Trophoblast cell (in vitro differentiated cells and primary cell): Measurements from ENCODE around the gene UPF1.

Source experiments
- DNase-seq, 2 donors: peaks; one replicate each; pipeline ENCODE4 v3.0.0-alpha.2; 2016
- H2AFZ ChIP-seq: 2 replicates; pipeline ENCODE4 v1.6.1; 2013; ENCODE audit warnings: low read length, moderate library complexity, mild to moderate bottlenecking; ENCODE audit not compliant: insufficient read depth, poor library complexity
- H2AK5ac ChIP-seq: 2 replicates; pipeline ENCODE4 v1.6.1; 2013; ENCODE audit warnings: mild to moderate bottlenecking, low read length
- H2BK120ac ChIP-seq: 2 replicates; pipeline ENCODE4 v1.6.1; 2013; ENCODE audit warnings: low read length, mild to moderate bottlenecking, moderate library complexity; ENCODE audit not compliant: insufficient read depth, poor library complexity
- H2BK12ac ChIP-seq: 2 replicates; pipeline ENCODE4 v1.6.1; 2013; ENCODE audit warnings: mild to moderate bottlenecking, low read length, moderate library complexity
- H2BK5ac ChIP-seq: 2 replicates; pipeline ENCODE4 v1.6.1; 2013; ENCODE audit warnings: low read length, low read depth, moderate library complexity, mild to moderate bottlenecking; ENCODE audit not compliant: poor library complexity
- H3K14ac ChIP-seq: 2 replicates; pipeline ENCODE4 v1.6.1; 2013; ENCODE audit warnings: mild to moderate bottlenecking, low read length
- H3K18ac ChIP-seq: 2 replicates; pipeline ENCODE4 v1.6.1; 2013; ENCODE audit warnings: mild to moderate bottlenecking, low read length
- H3K23ac ChIP-seq: 2 replicates; pipeline ENCODE4 v1.6.1; 2013; ENCODE audit warnings: low read length
- H3K27ac ChIP-seq: 2 replicates; pipeline ENCODE4 v1.5.1; 2013; ENCODE audit warnings: low read depth, mild to moderate bottlenecking, inconsistent platforms, low read length, moderate library complexity
- H3K27me3 ChIP-seq: 2 replicates; pipeline ENCODE4 v1.6.1; 2013; ENCODE audit warnings: inconsistent platforms, mild to moderate bottlenecking, low read length, moderate library complexity; ENCODE audit not compliant: insufficient read depth
- H3K36me3 ChIP-seq, 2 experiments: 1 replicate in 1 of 2; 2 replicates in 1 of 2; pipeline ENCODE4 v1.6.1; 2013; ENCODE audit warnings: low read length in 2 of 2, mild to moderate bottlenecking in 2 of 2, moderate library complexity in 1 of 2; ENCODE audit not compliant: insufficient read depth in 2 of 2, control insufficient read depth in 1 of 2
- H3K4ac ChIP-seq: 2 replicates; pipeline ENCODE4 v1.6.1; 2013; ENCODE audit warnings: low read depth, mild to moderate bottlenecking, low read length, moderate library complexity
- H3K4me1 ChIP-seq, 2 experiments: 1 replicate in 1 of 2; 2 replicates in 1 of 2; pipeline ENCODE4 v1.6.1; 2013; ENCODE audit warnings: low read length in 2 of 2, mild to moderate bottlenecking in 2 of 2, moderate library complexity in 1 of 2; ENCODE audit not compliant: insufficient read depth in 2 of 2, control insufficient read depth in 1 of 2
- H3K4me2 ChIP-seq: 2 replicates; pipeline ENCODE4 v1.6.1; 2013; ENCODE audit warnings: inconsistent platforms, mild to moderate bottlenecking, low read length, moderate library complexity
- H3K4me3 ChIP-seq: 2 replicates; pipeline ENCODE4 v1.5.1; 2013; ENCODE audit warnings: mild to moderate bottlenecking, low read depth, low read length, inconsistent platforms
- H3K79me1 ChIP-seq: one replicate; pipeline ENCODE4 v1.6.1; 2013; ENCODE audit warnings: low read length
- H3K79me2 ChIP-seq: 2 replicates; pipeline ENCODE4 v1.6.1; 2013; ENCODE audit warnings: low read length, mild to moderate bottlenecking; ENCODE audit not compliant: control insufficient read depth, insufficient read depth, poor library complexity
- H3K9ac ChIP-seq: 2 replicates; pipeline ENCODE4 v1.6.1; 2013; ENCODE audit warnings: mild to moderate bottlenecking, low read length
- H3K9me3 ChIP-seq: 2 replicates; pipeline ENCODE4 v1.6.1; 2013; ENCODE audit warnings: low read depth, mild to moderate bottlenecking, control low read depth, inconsistent platforms, low read length; ENCODE audit not compliant: insufficient read depth
- H4K12ac ChIP-seq: 2 replicates; pipeline ENCODE4 v1.6.1; 2013; ENCODE audit warnings: low read depth, mild to moderate bottlenecking, low read length, moderate library complexity
- H4K8ac ChIP-seq: 2 replicates; pipeline ENCODE4 v1.6.1; 2013; ENCODE audit warnings: low read depth, mild to moderate bottlenecking, low read length, moderate library complexity
- H4K91ac ChIP-seq: one replicate; pipeline ENCODE4 v1.6.1; 2013; ENCODE audit warnings: low read depth, mild to moderate bottlenecking, low read length, moderate library complexity
- WGBS: extraction: QIAGEN DNeasy Blood & Tissue Kit; methylation state at CpG from one replicate; pipeline ENCODE4 v1.1.7; 2013; ENCODE audit warnings: missing lambda C conversion rate; ENCODE audit not compliant: insufficient read length, insufficient coverage; ENCODE audit errors: extremely low coverage; 5-methylcytosine and 5-hydroxymethylcytosine counted together

The UPF1 gene

GRCh38 chr19:18794029-18794313, 37.8 kb upstream of the UPF1 start:
- no peak overlapping the region for H3K18ac ChIP-seq
- H3K14ac ChIP-seq: no peak overlapping the region
- H3K4me1 ChIP-seq: no peaks in the 10 kb centered on the region
- no peak overlapping the region for H3K4me3 ChIP-seq
- H2AFZ ChIP-seq: no peak overlapping the region
- no peaks in the 10 kb centered on the region for H3K79me2 ChIP-seq
- H3K9ac ChIP-seq: no peak overlapping the region
- H4K12ac ChIP-seq: no peak overlapping the region
- no peak overlapping the region for H4K8ac ChIP-seq
- H2BK12ac ChIP-seq: no peak overlapping the region
- H3K23ac ChIP-seq: no peak overlapping the region
- no peak overlapping the region for H2BK5ac ChIP-seq
- no peaks in the 10 kb centered on the region for H3K79me1 ChIP-seq
- H3K9me3 ChIP-seq: peaks cover 4% of the 10 kb centered on the region
- H3K4ac ChIP-seq: no peak overlapping the region
- H3K27me3 ChIP-seq: peaks cover 37% of the 10 kb centered on the region
- H2AK5ac ChIP-seq: no peak overlapping the region
- H4K91ac ChIP-seq: no peak overlapping the region
- DNase-seq: no peak
- H3K27ac ChIP-seq: no peak overlapping the region
- no peak overlapping the region for H2BK120ac ChIP-seq
- no CpG with 5 or more reads among the region's 5 CpGs for WGBS
- H3K4me2 ChIP-seq: no peak overlapping the region
- no peaks in the 10 kb centered on the region for H3K36me3 ChIP-seq

GRCh38 chr19:18794692-18795091, 37.1 kb upstream of the UPF1 start:
- no peak overlapping the region for H3K18ac ChIP-seq
- H3K27me3 ChIP-seq: peaks cover 30% of the 10 kb centered on the region
- H4K8ac ChIP-seq: no peak overlapping the region
- no peak overlapping the region for H3K27ac ChIP-seq
- no peak overlapping the region for H2BK120ac ChIP-seq
- no peak for DNase-seq
- no peak overlapping the region for H3K4ac ChIP-seq
- no peak overlapping the region for H4K12ac ChIP-seq
- no peak overlapping the region for H3K4me3 ChIP-seq
- H3K4me2 ChIP-seq: no peak overlapping the region
- H3K4me1 ChIP-seq: no peaks in the 10 kb centered on the region
- H4K91ac ChIP-seq: no peak overlapping the region
- no peaks in the 10 kb centered on the region for H3K79me1 ChIP-seq
- H3K14ac ChIP-seq: no peak overlapping the region
- no peaks in the 10 kb centered on the region for H3K36me3 ChIP-seq
- H3K9ac ChIP-seq: no peak overlapping the region
- H2BK12ac ChIP-seq: no peak overlapping the region
- no CpG with 5 or more reads among the region's 6 CpGs for WGBS
- no peak overlapping the region for H2AFZ ChIP-seq
- peaks cover 3% of the 10 kb centered on the region for H3K9me3 ChIP-seq
- no peak overlapping the region for H3K23ac ChIP-seq
- H2AK5ac ChIP-seq: no peak overlapping the region
- H3K79me2 ChIP-seq: no peaks in the 10 kb centered on the region
- H2BK5ac ChIP-seq: no peak overlapping the region

GRCh38 chr19:18795540-18795939, 36.2 kb upstream of the UPF1 start:
- Histone ChIP-seq H2AFZ (no peak overlapping the region), H2BK120ac (no peak overlapping the region), H2BK5ac (no peak overlapping the region), H3K9me3 (peaks cover 3% of the 10 kb centered on the region), H3K18ac (no peak overlapping the region), H4K8ac (no peak overlapping the region), H3K4me2 (no peak overlapping the region), H4K91ac (no peak overlapping the region), H2BK12ac (no peak overlapping the region), H3K4ac (no peak overlapping the region), H3K27me3 (peaks cover 22% of the 10 kb centered on the region), H3K14ac (no peak overlapping the region), H3K27ac (no peak overlapping the region), H2AK5ac (no peak overlapping the region), H3K9ac (no peak overlapping the region), H3K4me1 (no peaks in the 10 kb centered on the region), H3K4me3 (no peak overlapping the region), H3K23ac (no peak overlapping the region), H3K79me1 (no peaks in the 10 kb centered on the region), H3K79me2 (no peaks in the 10 kb centered on the region), H4K12ac (no peak overlapping the region), H3K36me3 (no peaks in the 10 kb centered on the region)
- peak; percentile 57 to 77 for DNase-seq
- no CpG with 5 or more reads among the region's 21 CpGs for WGBS

DNA sequence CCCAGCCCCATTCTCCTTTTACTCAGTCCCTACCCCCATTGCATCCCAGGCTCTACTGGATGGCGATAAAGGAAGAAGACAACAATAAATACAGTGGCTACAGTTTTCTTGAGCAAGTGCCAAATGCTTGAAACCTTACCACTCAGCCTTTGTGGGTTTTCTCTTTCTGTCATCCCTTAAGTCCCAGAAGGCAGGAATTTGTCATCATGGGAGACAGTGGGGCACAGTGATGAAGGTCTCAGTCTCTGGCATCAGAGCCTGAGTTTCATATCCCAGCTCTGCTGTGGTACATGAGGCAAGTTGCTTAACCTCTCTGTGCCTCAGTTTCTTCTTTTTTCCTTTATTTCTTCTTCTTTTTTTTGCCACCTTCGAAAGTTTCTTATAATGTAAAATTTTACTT, 35.5 kb upstream of the UPF1 start:
- no peak for DNase-seq
- Histone ChIP-seq H2AK5ac (no peak overlapping the region), H2BK5ac (no peak overlapping the region), H4K12ac (no peak overlapping the region), H2BK12ac (no peak overlapping the region), H3K23ac (no peak overlapping the region), H3K79me1 (no peaks in the 10 kb centered on the region), H3K79me2 (no peaks in the 10 kb centered on the region), H3K4ac (no peak overlapping the region), H3K9ac (no peak overlapping the region), H3K27me3 (peaks cover 15% of the 10 kb centered on the region), H3K36me3 (no peaks in the 10 kb centered on the region), H2BK120ac (no peak overlapping the region), H3K27ac (no peak overlapping the region), H2AFZ (no peak overlapping the region), H3K9me3 (peaks cover 7% of the 10 kb centered on the region), H4K8ac (no peak overlapping the region), H4K91ac (no peak overlapping the region), H3K18ac (no peak overlapping the region), H3K4me1 (no peaks in the 10 kb centered on the region), H3K14ac (no peak overlapping the region), H3K4me3 (no peak overlapping the region), H3K4me2 (no peak overlapping the region)
- no CpG with 5 or more reads among the region's 2 CpGs for WGBS
